ENCODE data around the gene SPHK1.
A peak's percentile ranks its signal among the peaks of the same experiment; 100 is the strongest.

Gene SPHK1

GRCh38 chr17:76385892-76386786, 1.7 kb downstream of the SPHK1 start:
- H3K4me3 ChIP-seq (ENCODE audit: low read depth, low read length) = peak overlapping the region; percentile 74
- peak; percentile 88 for DNase-seq
- peaks cover 22% of the 10 kb centered on the region for H3K36me3 ChIP-seq
- H3K9me3 ChIP-seq (ENCODE audit: severe bottlenecking) = no peaks in the 10 kb centered on the region
- peak; percentile 92 for TF ChIP-seq CTCF (IDR thresholded peaks at IDR 0.05; ENCODE audit: low read depth, low read length)
- H3K27ac ChIP-seq = peak overlapping the region; percentile 9; the same call in 1 of the 2 replicates
- H3K27me3 ChIP-seq (ENCODE audit: insufficient read depth, low read depth, severe bottlenecking) = peaks cover 14% of the 10 kb centered on the region

- Histone ChIP-seq H3K27ac (0 out of 2 replicates have a peak overlapping the region, but pooled peaks have one; percentile 13), H3K27me3 (ENCODE audit: insufficient read depth, low read depth, severe bottlenecking) (peaks cover 14% of the 10 kb centered on the region), H3K36me3 (peaks cover 30% of the 10 kb centered on the region), H3K9me3 (ENCODE audit: severe bottlenecking) (no peaks in the 10 kb centered on the region), H3K4me3 (ENCODE audit: low read depth, low read length) (no peak overlapping the region)
- DNase-seq = no peak
- TF ChIP-seq CTCF (IDR thresholded peaks at IDR 0.05; ENCODE audit: low read depth, low read length) = no peak
Observed at GRCh38 chr17:76386966-76387765, 2.8 kb downstream of the SPHK1 start.

DNA sequence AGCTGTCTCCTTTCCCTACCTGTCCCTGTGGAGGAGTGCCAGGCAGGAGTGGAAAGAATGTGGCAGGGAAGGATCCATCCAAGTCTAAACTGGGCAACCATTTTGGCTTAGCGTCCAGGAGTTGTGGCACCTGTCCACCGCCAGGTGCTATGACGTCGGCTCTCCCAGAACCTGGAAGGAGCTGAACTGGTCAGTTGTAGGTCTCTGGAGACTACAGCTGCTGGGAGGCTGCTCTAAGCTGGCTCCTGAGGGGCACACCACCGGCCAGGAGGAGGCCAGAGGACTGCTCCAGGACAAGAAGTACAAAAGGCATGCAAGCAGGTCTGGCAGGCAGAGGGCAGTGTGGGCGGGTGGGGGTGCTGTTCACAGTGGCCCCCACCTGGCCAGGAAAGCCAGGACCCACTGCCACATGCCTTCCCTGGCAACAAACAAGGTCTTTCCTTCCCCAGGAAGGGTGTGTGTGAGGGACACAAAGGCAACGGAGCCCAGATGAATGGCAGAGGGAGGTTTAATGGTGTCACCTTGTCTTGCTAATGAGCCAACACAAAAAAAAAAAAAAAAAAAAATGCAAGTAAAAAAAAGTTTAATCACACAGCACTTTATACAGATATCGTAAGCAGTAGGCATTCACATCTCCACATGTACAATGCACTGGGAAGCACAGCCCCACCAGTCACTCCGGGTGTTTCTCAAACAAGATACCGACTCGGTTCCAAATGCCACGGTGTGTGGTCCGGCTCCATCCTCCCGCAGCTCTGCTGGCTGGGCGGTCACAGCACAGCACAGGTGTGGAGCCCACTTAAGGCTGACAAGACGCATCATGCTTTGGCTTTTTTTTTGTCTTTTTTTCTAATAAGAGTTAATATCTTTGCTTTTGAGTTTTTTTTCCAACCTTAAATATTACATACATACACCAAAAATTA, 4.8 kb downstream of the SPHK1 start:
- peaks cover 48% of the 10 kb centered on the region for H3K36me3 ChIP-seq
- H3K4me3 ChIP-seq (ENCODE audit: low read depth, low read length) = no peak overlapping the region
- 0 out of 2 replicates have a peak, but pooled peaks have one; percentile 33 for TF ChIP-seq CTCF (IDR thresholded peaks at IDR 0.05; ENCODE audit: low read depth, low read length)

GRCh38 chr17:76390003-76390421, 5.6 kb downstream of the SPHK1 start:
- no peak overlapping the region for H3K4me3 ChIP-seq (ENCODE audit: low read depth, low read length)
- peaks cover 6% of the 10 kb centered on the region for H3K27me3 ChIP-seq (ENCODE audit: insufficient read depth, low read depth, severe bottlenecking)
- no peak for TF ChIP-seq CTCF (IDR thresholded peaks at IDR 0.05; ENCODE audit: low read depth, low read length)
- peak; percentile 59 for DNase-seq
- no peak overlapping the region for H3K27ac ChIP-seq
- peaks cover 56% of the 10 kb centered on the region for H3K36me3 ChIP-seq
- H3K9me3 ChIP-seq (ENCODE audit: severe bottlenecking) = no peaks in the 10 kb centered on the region

More for the DNA sequence above, 4.8 kb downstream of the SPHK1 start:
- H3K27me3 ChIP-seq (ENCODE audit: insufficient read depth, low read depth, severe bottlenecking) = peaks cover 12% of the 10 kb centered on the region
- no peak overlapping the region for H3K27ac ChIP-seq
- H3K9me3 ChIP-seq (ENCODE audit: severe bottlenecking) = no peaks in the 10 kb centered on the region
- DNase-seq = no peak

DNA sequence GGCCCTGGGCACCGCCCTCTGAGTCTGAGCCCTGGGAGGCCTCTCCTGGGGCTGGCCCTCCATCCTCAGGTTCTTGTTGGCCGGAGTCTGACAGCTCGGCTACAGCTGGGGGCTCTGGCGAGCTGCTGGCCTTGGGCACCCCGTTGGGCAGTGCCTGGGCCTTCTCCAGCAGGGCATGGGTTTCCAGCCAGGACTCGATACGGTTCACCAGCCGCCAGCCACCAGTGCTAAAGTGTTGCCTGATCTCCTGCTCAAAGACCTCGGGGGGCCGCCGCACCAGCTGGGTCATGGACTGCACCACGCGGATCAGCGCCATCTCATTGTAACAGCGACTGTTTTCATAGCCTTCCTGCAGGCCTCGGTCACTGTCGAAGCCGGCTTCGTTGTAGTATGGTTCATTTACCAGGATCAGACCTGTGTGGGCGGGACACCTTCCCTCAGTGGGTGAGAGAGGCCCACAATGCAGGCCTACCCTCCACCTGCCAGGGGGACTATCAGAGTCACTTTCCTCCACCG, 6.8 kb downstream of the SPHK1 start:
- peaks cover 69% of the 10 kb centered on the region for H3K36me3 ChIP-seq
- TF ChIP-seq CTCF (IDR thresholded peaks at IDR 0.05; ENCODE audit: low read depth, low read length) = no peak
- no peak for DNase-seq

More for the DNA sequence above, 6.8 kb downstream of the SPHK1 start:
- no peak overlapping the region for H3K4me3 ChIP-seq (ENCODE audit: low read depth, low read length)
- no peak overlapping the region for H3K27ac ChIP-seq
- no peaks in the 10 kb centered on the region for H3K9me3 ChIP-seq (ENCODE audit: severe bottlenecking)
- H3K27me3 ChIP-seq (ENCODE audit: insufficient read depth, low read depth, severe bottlenecking) = no peaks in the 10 kb centered on the region
